HPDE6-E6E7 (cell line): ENCODE data around the gene IL1R1.

Experiments
- DNase-seq: peaks from one replicate; pipeline ENCODE4 v3.0.0; 2011; ENCODE audit warnings: missing footprints; ENCODE audit errors: extremely low spot score

Gene IL1R1

GRCh38 chr2:102200539-102200938 lies 58.0 kb downstream of the IL1R1 start:
- no peak for DNase-seq

- DNase-seq, result no peak
These were observed 62.1 kb downstream of the IL1R1 start for GRCh38 chr2:102204638-102205037.

- no peak for DNase-seq
These were observed 64.3 kb downstream of the IL1R1 start for GRCh38 chr2:102206666-102207341.

GRCh38 chr2:102208774-102209173 lies 66.2 kb downstream of the IL1R1 start:
- DNase-seq, result no peak

- no peak for DNase-seq
These were observed 66.9 kb downstream of the IL1R1 start for GRCh38 chr2:102209474-102209873.

GRCh38 chr2:102217032-102217431 lies 74.5 kb downstream of the IL1R1 start:
- DNase-seq, result no peak

GRCh38 chr2:102224824-102225739 lies 82.5 kb downstream of the IL1R1 start:
- no peak for DNase-seq

GRCh38 chr2:102226171-102226570 lies 83.6 kb downstream of the IL1R1 start:
- no peak for DNase-seq

GRCh38 chr2:102226612-102227391 lies 84.3 kb downstream of the IL1R1 start:
- DNase-seq, result no peak

GRCh38 chr2:102229141-102229769 lies 86.7 kb downstream of the IL1R1 start:
- DNase-seq, result no peak
